T47D (cell line): ENCODE data around the gene CYBC1.

Experiments used
- DNase-seq, 2 experiments: peaks; one replicate each; pipeline versions ENCODE4 v3.0.0 to v3.0.0-alpha.2; 2011 to 2012; ENCODE audit warnings: low read depth in 1 of 2, low spot score in 1 of 2
- JUND ChIP-seq: IDR thresholded peaks from 2 replicates; pipeline ENCODE4 v1.6.1; 2012; ENCODE audit warnings: low read depth
- in situ Hi-C: cut with HindIII; loops from 2 replicates; pipeline ENCODE4 v1.10.0; 2016; ENCODE audit warnings: low sequenced_read_pairs, low pct_unique_long_range_greater_than_20kb

Gene CYBC1

GRCh38 chr17:82449883-82450356 lies 632 bp downstream of the CYBC1 start:
- no peak for TF ChIP-seq JUND
- no peak for DNase-seq
- in situ Hi-C loops, result no loop called here

- TF ChIP-seq JUND, result no peak
- in situ Hi-C loops, result no loop called here
- DNase-seq, result no peak
These were observed 1.2 kb downstream of the CYBC1 start for GRCh38 chr17:82449131-82449882.

DNA sequence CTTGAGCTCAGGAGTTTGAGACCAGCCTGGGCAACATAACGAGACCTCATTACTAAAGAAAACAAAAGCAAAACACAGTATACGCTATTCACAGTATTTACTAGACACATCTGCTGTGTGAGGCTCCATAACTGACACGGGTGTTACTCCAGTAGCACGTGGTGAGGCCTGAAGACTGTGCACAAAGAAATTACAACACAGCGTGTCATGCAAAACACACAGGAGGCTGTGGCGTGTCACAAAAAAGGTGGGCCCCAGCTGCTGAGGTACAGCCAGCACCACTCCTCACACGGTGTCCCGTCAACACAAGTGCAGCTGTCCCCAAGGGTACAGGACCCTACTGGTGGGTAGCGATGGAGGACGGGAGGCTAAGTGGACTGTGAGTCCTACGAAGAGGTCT lies 2.7 kb downstream of the CYBC1 start:
- DNase-seq, result no peak
- in situ Hi-C loops, result no loop called here

GRCh38 chr17:82446649-82447048 lies 3.9 kb downstream of the CYBC1 start:
- no peak for DNase-seq
- no peak for TF ChIP-seq JUND
- in situ Hi-C loops, result no loop called here

More for the DNA sequence above, 2.7 kb downstream of the CYBC1 start:
- no peak for TF ChIP-seq JUND

- DNase-seq, result no peak
- in situ Hi-C loops, result no loop called here
- no peak for TF ChIP-seq JUND
These were observed 4.4 kb downstream of the CYBC1 start for GRCh38 chr17:82446124-82446523.

DNA sequence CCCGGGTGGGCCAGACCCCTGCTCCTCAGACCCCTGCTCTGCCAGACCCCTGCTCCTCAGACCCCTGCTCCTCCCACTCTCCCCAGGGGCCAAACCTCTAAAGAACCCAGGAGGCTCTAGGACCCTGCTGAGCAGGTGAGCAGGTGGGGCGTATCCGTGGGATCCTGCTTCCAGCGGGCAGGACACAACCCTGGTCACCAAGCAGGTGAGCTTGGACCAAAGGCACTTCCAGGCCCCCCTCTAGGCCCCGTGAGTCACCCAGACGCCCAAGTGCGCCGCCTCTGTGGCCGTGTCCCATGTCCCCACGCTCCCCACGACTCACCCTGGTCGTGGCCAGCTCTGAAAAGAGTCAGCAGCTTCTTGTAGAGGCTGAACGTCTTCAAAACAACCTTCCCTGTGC lies 5.0 kb downstream of the CYBC1 start:
- no peak for DNase-seq
- no peak for TF ChIP-seq JUND
- in situ Hi-C loops, result no loop called here

- no peak for TF ChIP-seq JUND
- DNase-seq, result peak in 1 of 2 experiments; percentile 47
- in situ Hi-C loops, result no loop called here
These were observed 5.5 kb downstream of the CYBC1 start for GRCh38 chr17:82444941-82445521.

DNA sequence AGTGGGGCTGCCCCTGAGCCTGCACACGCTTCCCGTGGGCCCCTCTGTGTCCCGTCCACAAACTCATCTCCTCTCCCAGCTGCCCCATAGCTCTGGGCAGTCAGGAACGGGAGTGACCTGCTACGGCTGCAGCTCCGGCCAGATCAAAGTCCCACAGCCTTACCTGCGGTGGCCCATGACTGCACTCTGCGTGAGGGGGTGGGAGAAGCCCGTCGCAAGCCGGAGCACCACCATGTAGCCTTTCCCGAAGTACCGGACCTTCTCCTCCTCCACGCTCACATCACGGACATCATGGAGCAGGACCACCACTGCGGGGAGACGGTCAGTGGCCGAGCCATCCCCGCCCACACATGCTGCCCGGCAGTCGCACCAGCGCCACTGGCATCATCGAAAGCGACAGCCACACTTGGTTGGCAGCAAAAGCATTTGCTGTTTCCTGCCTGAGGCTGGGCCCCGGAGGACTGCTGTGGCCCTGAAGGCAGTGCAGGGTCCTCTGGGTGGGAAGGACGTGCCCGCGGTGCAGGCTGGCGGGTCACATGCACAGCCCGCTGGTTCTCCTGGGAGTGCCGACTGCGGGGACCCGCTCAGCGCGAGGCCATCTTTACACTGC lies 6.2 kb downstream of the CYBC1 start:
- no peak for DNase-seq
- in situ Hi-C loops, result no loop called here

DNA sequence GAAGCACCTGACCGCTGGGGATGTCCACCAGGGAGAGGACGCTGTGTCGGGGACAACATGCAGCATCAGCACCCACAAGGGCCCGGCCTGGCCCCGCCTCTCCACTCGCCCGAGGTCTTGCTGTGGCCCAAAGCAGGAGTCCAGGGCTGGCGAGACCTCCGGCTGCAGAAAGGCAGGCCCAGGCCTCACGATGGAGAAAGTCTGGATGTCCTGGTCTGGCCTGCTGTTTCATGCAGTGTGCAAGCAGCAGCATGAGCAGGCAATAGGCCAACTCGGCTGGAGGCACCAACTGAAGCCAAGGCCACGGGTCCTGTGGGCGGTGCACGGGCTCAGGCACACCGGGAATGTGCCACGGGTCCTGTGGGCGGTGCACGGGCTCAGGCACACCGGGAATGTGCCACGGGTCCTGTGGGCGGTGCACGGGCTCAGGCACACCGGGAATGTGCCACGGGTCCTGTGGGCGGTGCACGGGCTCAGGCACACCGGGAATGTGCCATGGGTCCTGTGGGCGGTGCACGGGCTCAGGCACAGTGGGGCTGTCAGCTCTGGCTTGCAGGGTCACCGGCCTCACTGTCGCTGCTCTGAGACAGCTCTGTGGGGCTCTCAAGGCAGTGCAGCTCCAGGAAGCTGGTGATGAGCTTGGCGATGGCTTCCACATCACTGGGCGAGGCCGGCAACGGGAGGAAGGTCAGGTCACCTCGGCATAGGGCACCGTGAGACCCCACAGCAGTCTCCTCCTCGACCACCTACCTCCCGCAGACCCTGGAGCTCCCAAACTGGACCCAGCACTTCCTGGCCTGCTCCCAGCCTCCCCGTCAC lies 6.9 kb downstream of the CYBC1 start:
- in situ Hi-C loops, result no loop called here
- no peak for DNase-seq
- TF ChIP-seq JUND, result no peak

More for the DNA sequence above, 6.2 kb downstream of the CYBC1 start:
- no peak for TF ChIP-seq JUND

- in situ Hi-C loops, result no loop called here
- no peak for TF ChIP-seq JUND
- DNase-seq, result no peak
These were observed 7.7 kb downstream of the CYBC1 start for GRCh38 chr17:82442643-82443464.

GRCh38 chr17:82441691-82442487 lies 8.7 kb downstream of the CYBC1 start:
- no peak for DNase-seq
- TF ChIP-seq JUND, result no peak
- in situ Hi-C loops, result no loop called here
